ENCODE measurements around the gene NPHS1. TPM values are rescaled to one million over a fixed set of nuclear protein-coding genes. Genes with fewer than 3 reads are reported as not detected.

The NPHS1 gene
- total and polyA plus RNA-seq, 4 experiments from 2014 or later = not detected

DNA sequence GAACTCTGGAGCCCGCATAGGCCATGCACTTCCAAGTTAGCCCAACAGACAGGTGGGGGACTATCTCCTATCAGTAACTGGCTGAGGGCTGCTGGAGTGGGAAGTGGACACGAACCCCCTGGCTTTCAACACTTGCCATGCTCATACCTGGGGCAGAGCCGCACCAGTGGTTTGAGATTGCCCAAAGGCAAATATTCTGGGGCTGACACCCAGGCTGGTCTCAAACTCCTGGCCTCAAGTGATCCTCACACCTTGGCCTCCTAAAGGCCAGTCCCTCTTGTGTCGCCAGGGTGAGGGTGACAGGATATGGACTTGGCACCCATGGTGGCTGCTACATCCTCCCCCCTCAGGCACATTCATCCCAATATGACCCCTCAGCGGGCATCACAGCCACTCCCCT is 34.9 kb upstream of the NPHS1 start:
- DNase-seq = no peak
- no peak overlapping the region for H3K27ac ChIP-seq (ENCODE audit: low read depth, low read length)
- no peaks in the 10 kb centered on the region for H3K27me3 Mint-ChIP-seq
- H3K27ac Mint-ChIP-seq = peak overlapping the region in 3 of 7 donors; percentile 7 to 74 (median 53)
- ChIA-PET POLR2A (ENCODE audit: partially characterized antibody) (interaction anchor here (0.9 kb wide), 1 partner anchor 11 kb away, joined by 3 read pairs; no protein-coding TSS in a partner anchor), CTCF (ENCODE audit: partially characterized antibody) (interaction anchor here (0.7 kb wide), 1 partner anchor 486 kb away, joined by 3 read pairs; no protein-coding TSS in a partner anchor)
- H3K4me3 Mint-ChIP-seq = no peak overlapping the region
- H3K4me1 Mint-ChIP-seq = peaks cover 8 to 19% (median 9%) of the 10 kb centered on the region in 4 donors
- peaks cover 3% of the 10 kb centered on the region for H3K4me1 ChIP-seq (ENCODE audit: insufficient read depth, low read length)
- H3K27me3 ChIP-seq (ENCODE audit: insufficient read depth, low read length) = no peaks in the 10 kb centered on the region
- intact Hi-C loops (cut with micrococcal nuclease) = no loop called here
- no peaks in the 10 kb centered on the region for H3K9me3 Mint-ChIP-seq
- H3K9me3 ChIP-seq (ENCODE audit: control insufficient read depth in 1 of 2, low read length in 2 of 2) = no peaks in the 10 kb centered on the region
- peaks cover 32 to 37% of the 10 kb centered on the region in 2 donors for H3K36me3 Mint-ChIP-seq
- H3K4me3 ChIP-seq (ENCODE audit: low read length in 2 of 2) = no peak overlapping the region
- peaks cover 38% of the 10 kb centered on the region for H3K36me3 ChIP-seq (ENCODE audit: insufficient read depth, low read length)

DNA sequence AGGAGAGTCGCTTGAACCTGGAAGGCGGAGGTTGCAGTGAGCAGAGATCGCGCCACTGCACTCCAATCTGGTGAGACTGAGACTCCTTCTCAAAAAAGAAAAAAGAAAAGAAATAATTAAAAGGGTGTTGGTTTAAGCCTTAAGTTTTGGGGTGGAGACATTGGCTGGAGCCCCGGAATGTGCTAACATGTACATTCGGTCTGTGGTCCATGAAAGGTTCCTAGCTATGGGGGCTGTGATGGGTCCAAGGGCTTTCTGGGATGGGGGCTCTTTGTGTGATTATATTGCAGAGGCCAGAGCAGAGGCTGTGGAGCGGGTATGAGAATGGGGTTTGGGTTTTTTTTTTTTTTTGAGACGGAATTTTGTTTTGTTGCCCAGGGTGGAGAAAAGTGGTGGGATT is 33.6 kb upstream of the NPHS1 start:
- ChIA-PET POLR2A (ENCODE audit: partially characterized antibody) (interaction anchor here (0.6 to 6.2 kb wide), 2 partner anchors 46 to 116 kb away, joined by 3 to 89 read pairs; no protein-coding TSS in a partner anchor), CTCF (ENCODE audit: partially characterized antibody) (interaction anchor here (0.9 to 1.3 kb wide), 2 partner anchors 44 to 47 kb away, joined by 3 to 4 read pairs; no protein-coding TSS in a partner anchor)
- H3K9me3 Mint-ChIP-seq = no peaks in the 10 kb centered on the region
- no peak overlapping the region for H3K4me3 ChIP-seq (ENCODE audit: low read length in 2 of 2)
- peaks cover 30 to 33% of the 10 kb centered on the region in 2 donors for H3K36me3 Mint-ChIP-seq
- H3K27ac ChIP-seq (ENCODE audit: low read depth, low read length) = no peak overlapping the region
- intact Hi-C loops (cut with micrococcal nuclease) = no loop called here
- H3K27me3 Mint-ChIP-seq = no peaks in the 10 kb centered on the region
- H3K4me1 Mint-ChIP-seq = peaks cover 9 to 19% (median 10%) of the 10 kb centered on the region in 4 donors
- peak overlapping the region in 2 of 7 donors; percentile 16 to 18 for H3K27ac Mint-ChIP-seq
- H3K36me3 ChIP-seq (ENCODE audit: insufficient read depth, low read length) = peaks cover 35% of the 10 kb centered on the region
- no peaks in the 10 kb centered on the region for H3K9me3 ChIP-seq (ENCODE audit: control insufficient read depth in 1 of 2, low read length in 2 of 2)
- no peaks in the 10 kb centered on the region for H3K27me3 ChIP-seq (ENCODE audit: insufficient read depth, low read length)
- H3K4me1 ChIP-seq (ENCODE audit: insufficient read depth, low read length) = peaks cover 4% of the 10 kb centered on the region
- no peak for DNase-seq
- no peak overlapping the region for H3K4me3 Mint-ChIP-seq

GRCh38 chr19:35885225-35885738 is 33.0 kb upstream of the NPHS1 start:
- Histone ChIP-seq H3K27me3 (ENCODE audit: insufficient read depth, low read length) (no peaks in the 10 kb centered on the region), H3K4me1 (ENCODE audit: insufficient read depth, low read length) (peaks cover 4% of the 10 kb centered on the region), H3K27ac (ENCODE audit: low read depth, low read length) (no peak overlapping the region), H3K9me3 (ENCODE audit: control insufficient read depth in 1 of 2, low read length in 2 of 2) (no peaks in the 10 kb centered on the region), H3K36me3 (ENCODE audit: insufficient read depth, low read length) (peaks cover 29% of the 10 kb centered on the region), H3K4me3 (ENCODE audit: low read length in 2 of 2) (no peak overlapping the region)
- Mint-ChIP-seq H3K27ac (peak overlapping the region in 3 of 7 donors; percentile 16 to 66 (median 24)), H3K4me3 (no peak overlapping the region), H3K36me3 (peaks cover 28 to 29% of the 10 kb centered on the region in 2 donors), H3K9me3 (no peaks in the 10 kb centered on the region), H3K27me3 (no peaks in the 10 kb centered on the region), H3K4me1 (peaks cover 8 to 17% (median 10%) of the 10 kb centered on the region in 4 donors)
- CTCF ChIA-PET (ENCODE audit: partially characterized antibody) = interaction anchor here (0.9 to 1.3 kb wide), 2 partner anchors 45 to 47 kb away, joined by 3 to 4 read pairs; no protein-coding TSS in a partner anchor
- POLR2A ChIA-PET (ENCODE audit: partially characterized antibody) = interaction anchor here (0.6 to 6.2 kb wide), 4 partner anchors 12 to 117 kb away, joined by 3 to 89 read pairs (median 16); partner anchors contain the start of gene NFKBID
- intact Hi-C loops (cut with micrococcal nuclease) = no loop called here
- DNase-seq = no peak

DNA sequence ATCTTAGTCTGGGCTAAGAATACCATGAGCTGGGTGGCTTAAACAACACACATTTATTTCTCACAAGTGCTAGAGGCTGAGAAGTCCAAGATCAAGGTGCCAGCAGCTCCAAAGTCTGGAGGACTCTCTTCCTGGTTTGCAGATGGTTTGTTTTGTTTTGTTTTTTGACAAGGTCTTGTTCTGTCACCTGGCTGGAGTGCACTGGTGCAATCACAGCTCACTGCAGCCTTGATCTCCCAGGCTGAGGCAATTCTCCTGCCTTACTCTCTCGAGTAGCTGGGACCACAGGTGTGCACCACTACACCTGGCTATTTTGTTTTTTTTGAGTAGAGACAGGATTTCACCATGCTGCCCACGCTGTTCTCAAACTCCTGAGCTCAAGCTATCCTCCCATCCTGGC is 31.6 kb upstream of the NPHS1 start:
- Histone ChIP-seq H3K36me3 (ENCODE audit: insufficient read depth, low read length) (peaks cover 15% of the 10 kb centered on the region), H3K9me3 (ENCODE audit: control insufficient read depth in 1 of 2, low read length in 2 of 2) (no peaks in the 10 kb centered on the region), H3K4me1 (ENCODE audit: insufficient read depth, low read length) (peaks cover 13% of the 10 kb centered on the region), H3K27me3 (ENCODE audit: insufficient read depth, low read length) (peaks cover 13% of the 10 kb centered on the region), H3K4me3 (ENCODE audit: low read length in 2 of 2) (no peak overlapping the region), H3K27ac (ENCODE audit: low read depth, low read length) (no peak overlapping the region)
- Mint-ChIP-seq H3K27me3 (peaks cover 5 to 7% of the 10 kb centered on the region in 2 donors), H3K9me3 (no peaks in the 10 kb centered on the region), H3K36me3 (peaks cover 20 to 22% of the 10 kb centered on the region in 2 donors), H3K4me1 (peaks cover 8 to 22% (median 12%) of the 10 kb centered on the region in 4 donors), H3K4me3 (no peak overlapping the region), H3K27ac (peak overlapping the region in 4 of 7 donors; percentile 27 to 78 (median 70))
- ChIA-PET POLR2A (ENCODE audit: partially characterized antibody) (interaction anchor here (1.2 to 6.2 kb wide), 6 partner anchors 9 to 75 kb away, joined by 3 to 89 read pairs (median 12); partner anchors contain the start of gene NFKBID), CTCF (ENCODE audit: partially characterized antibody) (interaction anchor here (0.6 to 5.7 kb wide), 11 partner anchors 8 to 191 kb away, joined by 3 to 125 read pairs (median 3); no protein-coding TSS in a partner anchor)
- intact Hi-C loops (cut with micrococcal nuclease) = loop anchor here (5.0 kb wide), 1 partner anchor 288 kb away; no protein-coding TSS in a partner anchor
- no peak for DNase-seq

- Histone ChIP-seq H3K4me1 (ENCODE audit: insufficient read depth, low read length) (peaks cover 13% of the 10 kb centered on the region), H3K27ac (ENCODE audit: low read depth, low read length) (no peak overlapping the region), H3K36me3 (ENCODE audit: insufficient read depth, low read length) (peaks cover 3% of the 10 kb centered on the region), H3K4me3 (ENCODE audit: low read length in 2 of 2) (no peak overlapping the region), H3K9me3 (ENCODE audit: control insufficient read depth in 1 of 2, low read length in 2 of 2) (no peaks in the 10 kb centered on the region), H3K27me3 (ENCODE audit: insufficient read depth, low read length) (peaks cover 14% of the 10 kb centered on the region)
- Mint-ChIP-seq H3K36me3 (peaks cover 6 to 11% of the 10 kb centered on the region in 2 donors), H3K27me3 (peaks cover 7 to 15% of the 10 kb centered on the region in 2 donors), H3K4me1 (peaks cover 8 to 19% (median 9%) of the 10 kb centered on the region in 4 donors), H3K4me3 (no peak overlapping the region), H3K9me3 (no peaks in the 10 kb centered on the region), H3K27ac (peak overlapping the region in 2 of 7 donors; percentile 57 to 72)
- ChIA-PET CTCF (ENCODE audit: partially characterized antibody) (interaction anchor here (0.8 to 5.7 kb wide), 17 partner anchors 9 to 288 kb away, joined by 3 to 125 read pairs (median 5); partner anchors contain the start of gene THAP8), POLR2A (ENCODE audit: partially characterized antibody) (interaction anchor here (0.7 to 6.2 kb wide), 9 partner anchors 12 to 77 kb away, joined by 3 to 89 read pairs (median 10); partner anchors contain the start of genes APLP1, HCST and NFKBID)
- intact Hi-C loops (cut with micrococcal nuclease) = loop anchor here (1.0 to 5.0 kb wide), 4 partner anchors 21 to 290 kb away; no protein-coding TSS in a partner anchor
- peak; percentile 71 to 75 (median 72) for DNase-seq
Observed at GRCh38 chr19:35882114-35882832, 30.0 kb upstream of the NPHS1 start.

DNA sequence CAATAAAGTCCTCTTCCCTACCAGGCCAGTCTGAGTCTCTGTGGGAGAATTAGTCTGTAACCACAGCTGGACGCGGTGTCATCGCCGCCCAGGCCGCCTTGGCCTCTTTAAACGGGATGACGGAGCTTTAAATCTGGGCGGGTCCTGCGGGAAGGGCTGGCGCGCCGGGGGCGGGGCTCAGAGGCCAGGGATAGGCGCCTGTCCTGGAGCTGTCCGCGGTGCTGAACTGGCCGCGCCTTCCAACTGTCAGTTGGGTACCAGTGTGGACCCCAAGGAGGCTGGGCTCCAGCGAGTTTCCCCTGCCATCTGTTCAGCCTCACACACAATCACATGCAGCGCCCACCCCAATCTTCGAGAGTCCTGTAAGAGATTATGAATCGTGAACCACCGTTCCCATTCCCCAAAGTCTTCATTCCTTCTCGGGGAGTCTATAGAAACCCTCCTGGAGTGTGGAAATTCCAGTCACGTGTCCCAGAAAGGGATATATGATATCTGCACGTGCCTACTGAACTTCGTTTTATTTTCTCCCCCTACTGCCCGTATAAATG is 27.5 kb upstream of the NPHS1 start:
- H3K4me1 ChIP-seq (ENCODE audit: insufficient read depth, low read length) = peaks cover 13% of the 10 kb centered on the region
- no peaks in the 10 kb centered on the region for H3K9me3 ChIP-seq (ENCODE audit: control insufficient read depth in 1 of 2, low read length in 2 of 2)
- Mint-ChIP-seq H3K27me3 (peaks cover 11 to 21% of the 10 kb centered on the region in 2 donors), H3K36me3 (peaks cover 0 to 4% of the 10 kb centered on the region in 2 donors), H3K4me3 (peak overlapping the region in 1 of 8 donors; percentile 13), H3K4me1 (peaks cover 7 to 19% (median 9%) of the 10 kb centered on the region in 4 donors), H3K27ac (peak overlapping the region in 3 of 7 donors; percentile 32 to 68 (median 66)), H3K9me3 (no peaks in the 10 kb centered on the region)
- no peaks in the 10 kb centered on the region for H3K36me3 ChIP-seq (ENCODE audit: insufficient read depth, low read length)
- ChIA-PET CTCF (ENCODE audit: partially characterized antibody) (interaction anchor here (1.5 to 5.7 kb wide), 3 partner anchors 14 to 187 kb away, joined by 4 to 125 read pairs (median 18); no protein-coding TSS in a partner anchor), POLR2A (ENCODE audit: partially characterized antibody) (no interaction called here)
- no peak overlapping the region for H3K4me3 ChIP-seq (ENCODE audit: low read length in 2 of 2)
- peak; percentile 59 to 71 (median 67) for DNase-seq
- peaks cover 14% of the 10 kb centered on the region for H3K27me3 ChIP-seq (ENCODE audit: insufficient read depth, low read length)
- H3K27ac ChIP-seq (ENCODE audit: low read depth, low read length) = no peak overlapping the region
- intact Hi-C loops (cut with micrococcal nuclease) = loop anchor here (5.0 kb wide), 1 partner anchor 292 kb away; no protein-coding TSS in a partner anchor

Data from CD4-positive, alpha-beta memory T cell (primary cell).